GM23338 (cell line): ENCODE results near the gene ACCSL. TPM values are rescaled to one million over a fixed set of nuclear protein-coding genes. Genes with fewer than 3 reads are reported as not detected.

Experiments used
- ATAC-seq: fragments of 200-7000 bp; cut with Tn5 transposase; 3 replicates; pipeline ENCODE4 v1.9.1; 2020
- DNase-seq: peaks from one replicate; pipeline ENCODE4 v3.0.0-alpha.2; 2015; ENCODE audit warnings: low spot score
- H2AFZ ChIP-seq: fragments of 200-600 bp; sonication (generic); 2 replicates; pipeline ENCODE4 v1.8.0; 2016; ENCODE audit warnings: antibody characterized with exemption, mild to moderate bottlenecking, moderate library complexity
- H3F3A ChIP-seq: fragments of 200-600 bp; sonication (generic); replicated peaks from 2 replicates; pipeline ENCODE4 v1.8.0; 2017; ENCODE audit warnings: antibody characterized with exemption, mixed run types, low read depth
- H3K27ac ChIP-seq: fragments of 200-600 bp; sonication (generic); 2 replicates; pipeline ENCODE4 v1.6.1; 2016; ENCODE audit warnings: low read depth
- H3K27me3 ChIP-seq: fragments of 200-600 bp; sonication (generic); 2 replicates; pipeline ENCODE4 v1.8.0; 2016; ENCODE audit warnings: mild to moderate bottlenecking, mixed run types, moderate library complexity; ENCODE audit not compliant: insufficient read depth
- H3K36me3 ChIP-seq: fragments of 200-600 bp; sonication (generic); 2 replicates; pipeline ENCODE4 v1.8.0; 2016; ENCODE audit warnings: mild to moderate bottlenecking; ENCODE audit not compliant: insufficient read depth
- H3K4me1 ChIP-seq: fragments of 200-600 bp; sonication (generic); 2 replicates; pipeline ENCODE4 v1.8.0; 2016; ENCODE audit warnings: mild to moderate bottlenecking, moderate library complexity; ENCODE audit not compliant: insufficient read depth
- H3K4me2 ChIP-seq: fragments of 200-600 bp; sonication (generic); 2 replicates; pipeline ENCODE4 v1.7.1; 2017; ENCODE audit warnings: mixed run types
- H3K4me3 ChIP-seq: fragments of 200-600 bp; sonication (generic); 2 replicates; pipeline ENCODE4 v1.6.1; 2016; ENCODE audit warnings: mixed run types
- H3K79me2 ChIP-seq: fragments of 200-600 bp; sonication (generic); replicated peaks from 2 replicates; pipeline ENCODE4 v1.8.0; 2017; ENCODE audit warnings: mild to moderate bottlenecking; ENCODE audit not compliant: insufficient read depth
- H3K9me2 ChIP-seq: fragments of 200-600 bp; sonication (generic); 2 replicates; pipeline ENCODE4 v1.8.0; 2017; ENCODE audit not compliant: insufficient read depth
- H4K20me1 ChIP-seq: fragments of 200-600 bp; sonication (generic); replicated peaks from 2 replicates; pipeline ENCODE4 v1.8.0; 2017; ENCODE audit warnings: mild to moderate bottlenecking; ENCODE audit not compliant: insufficient read depth
- H3K27ac Mint-ChIP-seq: 2 replicates; pipeline ENCODE4 v1.8.0; 2020; ENCODE audit warnings: inconsistent platforms, mild to moderate bottlenecking, moderate library complexity, mixed read lengths
- H3K27me3 Mint-ChIP-seq: 3 replicates; pipeline ENCODE4 v1.8.0; 2022; ENCODE audit warnings: low read depth, mild to moderate bottlenecking, moderate library complexity, mixed read lengths, inconsistent platforms; ENCODE audit not compliant: insufficient read depth, poor library complexity
- H3K36me3 Mint-ChIP-seq: 3 replicates; pipeline ENCODE4 v1.8.0; 2021; ENCODE audit warnings: low read depth, mild to moderate bottlenecking, inconsistent platforms, moderate library complexity, mixed read lengths
- H3K4me1 Mint-ChIP-seq: 3 replicates; pipeline ENCODE4 v1.8.0; 2020; ENCODE audit warnings: mild to moderate bottlenecking, inconsistent platforms, mixed read lengths
- H3K4me3 Mint-ChIP-seq: 3 replicates; pipeline ENCODE4 v1.8.0; 2021; ENCODE audit warnings: moderate library complexity, mild to moderate bottlenecking, inconsistent platforms, mixed read lengths
- H3K9me3 Mint-ChIP-seq: 3 replicates; pipeline ENCODE4 v1.8.0; 2020; ENCODE audit warnings: moderate library complexity, mild to moderate bottlenecking, inconsistent platforms, mixed read lengths
- CREB1 ChIP-seq: fragments of 250-450 bp; sonication (Bioruptor Pico); IDR thresholded peaks from 2 replicates; pipeline ENCODE4 v1.5.0; 2020; ENCODE audit warnings: low read depth, mild to moderate bottlenecking, moderate library complexity
- ETS1 ChIP-seq: IDR thresholded peaks from 2 replicates; pipeline ENCODE4 v1.6.1; 2016; ENCODE audit warnings: antibody characterized with exemption
- EZH2 ChIP-seq: fragments of 200-600 bp; sonication (generic); IDR thresholded peaks from one replicate; pipeline ENCODE4 v1.8.0; 2017; ENCODE audit warnings: antibody characterized with exemption, mild to moderate bottlenecking, low read depth; ENCODE audit not compliant: unreplicated experiment
- EZH2phosphoT487 ChIP-seq: fragments of 200-600 bp; sonication (generic); IDR thresholded peaks from one replicate; pipeline ENCODE4 v1.8.1; 2018; ENCODE audit warnings: antibody characterized with exemption; ENCODE audit not compliant: unreplicated experiment
- JUNB ChIP-seq: IDR thresholded peaks from one replicate; pipeline ENCODE4 v1.6.1; 2016; ENCODE audit warnings: antibody characterized with exemption; ENCODE audit not compliant: unreplicated experiment
- NANOG ChIP-seq: IDR thresholded peaks from 2 replicates; pipeline ENCODE4 v1.6.1; 2016; ENCODE audit warnings: antibody characterized with exemption, borderline replicate concordance
- POLR2AphosphoS5 ChIP-seq: IDR thresholded peaks from 2 replicates; pipeline ENCODE4 v1.6.1; 2016; ENCODE audit warnings: antibody characterized with exemption, low read depth
- REST ChIP-seq: IDR thresholded peaks from one replicate; pipeline ENCODE4 v1.6.1; 2018; ENCODE audit warnings: antibody characterized with exemption; ENCODE audit not compliant: unreplicated experiment
- STAT1 ChIP-seq: IDR thresholded peaks from one replicate; pipeline ENCODE4 v1.6.1; 2016; ENCODE audit warnings: antibody characterized with exemption; ENCODE audit not compliant: unreplicated experiment
- ZNF114 ChIP-seq: fragments of 250-450 bp; sonication (Bioruptor Pico); IDR thresholded peaks from 2 replicates; pipeline ENCODE4 v1.5.0; 2020; ENCODE audit warnings: mild to moderate bottlenecking, moderate library complexity
- ZNF331 ChIP-seq: fragments of 250-450 bp; sonication (Bioruptor Pico); IDR thresholded peaks from 2 replicates; pipeline ENCODE4 v1.5.0; 2020; ENCODE audit warnings: low read depth, mild to moderate bottlenecking, moderate library complexity
- polyA plus RNA-seq: library from polyadenylated mRNA; unstranded; fragments of >200 nt; fragmentation: Nextera tagmentation; extraction: Ambion mirVana; gene quantifications from 2 replicates; pipeline ENCODE4 v1.2.1, GENCODE V29; 2016
- total RNA-seq: library from RNA; depleted of rRNA; stranded (reverse); fragments of >200 nt; shearing (Covaris generic); gene quantifications from 2 replicates; pipeline ENCODE4 v1.2.3, GENCODE V29; 2014
- TF ChIP-seq, protein P1 (sequence below): fragments of 250-450 bp; sonication (Bioruptor Pico); IDR thresholded peaks from 2 replicates; pipeline ENCODE4 v1.5.0; 2020; ENCODE audit warnings: mild to moderate bottlenecking, moderate library complexity
- TF ChIP-seq, protein P2 (sequence below), 2 experiments: fragments of 200-600 bp in 1 of 2; sonication (generic) in 1 of 2; conservative IDR thresholded peaks; 2 replicates each; pipeline versions ENCODE4 v1.5.1 to v1.6.1; 2016 to 2017; ENCODE audit warnings: antibody characterized with exemption in 2 of 2, low read depth in 2 of 2, mild to moderate bottlenecking in 2 of 2, moderate library complexity in 1 of 2

ACCSL gene
- total and polyA plus RNA-seq, 2 experiments from 2014 or later = not detected

DNA sequence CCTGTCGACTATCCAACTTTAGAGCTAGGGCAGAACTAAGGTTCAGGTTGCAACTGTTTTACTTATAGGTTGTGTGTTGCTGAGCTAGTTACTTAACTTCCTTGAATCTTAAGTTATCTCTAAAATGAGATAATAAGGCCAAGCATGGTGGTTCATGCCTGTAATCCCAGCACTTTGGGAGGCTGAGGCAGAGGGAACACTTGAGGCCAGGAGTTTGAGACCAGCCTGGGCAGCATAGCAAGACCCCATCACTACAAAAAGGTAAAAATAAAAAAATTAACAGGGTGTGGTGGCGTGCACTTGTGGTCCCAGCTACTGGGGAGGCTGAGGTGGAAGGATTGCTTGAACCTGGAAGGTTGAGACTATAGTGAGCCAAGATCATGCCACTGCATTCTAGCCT is 20.4 kb downstream of the ACCSL start:
- Mint-ChIP-seq H3K27me3 (peaks cover 22% of the 10 kb centered on the region), H3K9me3 (no peaks in the 10 kb centered on the region), H3K36me3 (peaks cover 9% of the 10 kb centered on the region), H3K27ac (no peak overlapping the region), H3K4me3 (no peak overlapping the region), H3K4me1 (peaks cover 27% of the 10 kb centered on the region)
- Histone ChIP-seq H3K4me2 (no peak overlapping the region), H4K20me1 (no peaks in the 10 kb centered on the region), H3K4me3 (no peak overlapping the region), H3K4me1 (peaks cover 16% of the 10 kb centered on the region), H2AFZ (no peak overlapping the region), H3K27ac (no peak overlapping the region), H3K9me2 (peaks cover 4% of the 10 kb centered on the region; the same call in 1 of the 2 replicates), H3K27me3 (peaks cover 8% of the 10 kb centered on the region; the same call in 1 of the 2 replicates), H3F3A (peaks cover 8% of the 10 kb centered on the region; the same call in 1 of the 2 replicates), H3K36me3 (no peaks in the 10 kb centered on the region), H3K79me2 (no peaks in the 10 kb centered on the region)
- no peak for DNase-seq
- ATAC-seq = no peak
- TF ChIP-seq CREB1 (CRISPR knock-in tag) = no peak
- TF ChIP-seq ZNF114 (CRISPR knock-in tag) = no peak
- TF ChIP-seq JUNB = no peak
- no peak for TF ChIP-seq ZNF331 (CRISPR knock-in tag)
- TF ChIP-seq NANOG = no peak
- TF ChIP-seq, protein P1, sequence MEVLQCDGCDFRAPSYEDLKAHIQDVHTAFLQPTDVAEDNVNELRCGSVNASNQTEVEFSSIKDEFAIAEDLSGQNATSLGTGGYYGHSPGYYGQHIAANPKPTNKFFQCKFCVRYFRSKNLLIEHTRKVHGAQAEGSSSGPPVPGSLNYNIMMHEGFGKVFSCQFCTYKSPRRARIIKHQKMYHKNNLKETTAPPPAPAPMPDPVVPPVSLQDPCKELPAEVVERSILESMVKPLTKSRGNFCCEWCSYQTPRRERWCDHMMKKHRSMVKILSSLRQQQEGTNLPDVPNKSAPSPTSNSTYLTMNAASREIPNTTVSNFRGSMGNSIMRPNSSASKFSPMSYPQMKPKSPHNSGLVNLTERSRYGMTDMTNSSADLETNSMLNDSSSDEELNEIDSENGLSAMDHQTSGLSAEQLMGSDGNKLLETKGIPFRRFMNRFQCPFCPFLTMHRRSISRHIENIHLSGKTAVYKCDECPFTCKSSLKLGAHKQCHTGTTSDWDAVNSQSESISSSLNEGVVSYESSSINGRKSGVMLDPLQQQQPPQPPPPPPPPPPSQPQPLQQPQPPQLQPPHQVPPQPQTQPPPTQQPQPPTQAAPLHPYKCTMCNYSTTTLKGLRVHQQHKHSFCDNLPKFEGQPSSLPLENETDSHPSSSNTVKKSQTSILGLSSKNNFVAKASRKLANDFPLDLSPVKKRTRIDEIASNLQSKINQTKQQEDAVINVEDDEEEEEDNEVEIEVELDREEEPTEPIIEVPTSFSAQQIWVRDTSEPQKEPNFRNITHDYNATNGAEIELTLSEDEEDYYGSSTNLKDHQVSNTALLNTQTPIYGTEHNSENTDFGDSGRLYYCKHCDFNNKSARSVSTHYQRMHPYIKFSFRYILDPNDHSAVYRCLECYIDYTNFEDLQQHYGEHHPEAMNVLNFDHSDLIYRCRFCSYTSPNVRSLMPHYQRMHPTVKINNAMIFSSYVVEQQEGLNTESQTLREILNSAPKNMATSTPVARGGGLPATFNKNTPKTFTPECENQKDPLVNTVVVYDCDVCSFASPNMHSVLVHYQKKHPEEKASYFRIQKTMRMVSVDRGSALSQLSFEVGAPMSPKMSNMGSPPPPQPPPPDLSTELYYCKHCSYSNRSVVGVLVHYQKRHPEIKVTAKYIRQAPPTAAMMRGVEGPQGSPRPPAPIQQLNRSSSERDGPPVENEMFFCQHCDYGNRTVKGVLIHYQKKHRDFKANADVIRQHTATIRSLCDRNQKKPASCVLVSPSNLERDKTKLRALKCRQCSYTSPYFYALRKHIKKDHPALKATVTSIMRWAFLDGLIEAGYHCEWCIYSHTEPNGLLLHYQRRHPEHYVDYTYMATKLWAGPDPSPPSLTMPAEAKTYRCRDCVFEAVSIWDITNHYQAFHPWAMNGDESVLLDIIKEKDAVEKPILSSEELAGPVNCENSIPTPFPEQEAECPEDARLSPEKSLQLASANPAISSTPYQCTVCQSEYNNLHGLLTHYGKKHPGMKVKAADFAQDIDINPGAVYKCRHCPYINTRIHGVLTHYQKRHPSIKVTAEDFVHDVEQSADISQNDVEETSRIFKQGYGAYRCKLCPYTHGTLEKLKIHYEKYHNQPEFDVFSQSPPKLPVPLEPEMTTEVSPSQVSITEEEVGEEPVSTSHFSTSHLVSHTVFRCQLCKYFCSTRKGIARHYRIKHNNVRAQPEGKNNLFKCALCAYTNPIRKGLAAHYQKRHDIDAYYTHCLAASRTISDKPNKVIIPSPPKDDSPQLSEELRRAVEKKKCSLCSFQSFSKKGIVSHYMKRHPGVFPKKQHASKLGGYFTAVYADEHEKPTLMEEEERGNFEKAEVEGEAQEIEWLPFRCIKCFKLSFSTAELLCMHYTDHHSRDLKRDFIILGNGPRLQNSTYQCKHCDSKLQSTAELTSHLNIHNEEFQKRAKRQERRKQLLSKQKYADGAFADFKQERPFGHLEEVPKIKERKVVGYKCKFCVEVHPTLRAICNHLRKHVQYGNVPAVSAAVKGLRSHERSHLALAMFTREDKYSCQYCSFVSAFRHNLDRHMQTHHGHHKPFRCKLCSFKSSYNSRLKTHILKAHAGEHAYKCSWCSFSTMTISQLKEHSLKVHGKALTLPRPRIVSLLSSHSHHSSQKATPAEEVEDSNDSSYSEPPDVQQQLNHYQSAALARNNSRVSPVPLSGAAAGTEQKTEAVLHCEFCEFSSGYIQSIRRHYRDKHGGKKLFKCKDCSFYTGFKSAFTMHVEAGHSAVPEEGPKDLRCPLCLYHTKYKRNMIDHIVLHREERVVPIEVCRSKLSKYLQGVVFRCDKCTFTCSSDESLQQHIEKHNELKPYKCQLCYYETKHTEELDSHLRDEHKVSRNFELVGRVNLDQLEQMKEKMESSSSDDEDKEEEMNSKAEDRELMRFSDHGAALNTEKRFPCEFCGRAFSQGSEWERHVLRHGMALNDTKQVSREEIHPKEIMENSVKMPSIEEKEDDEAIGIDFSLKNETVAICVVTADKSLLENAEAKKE (CRISPR knock-in tag) = no peak
- no peak for TF ChIP-seq STAT1
- TF ChIP-seq POLR2AphosphoS5 = no peak
- no peak for TF ChIP-seq REST
- no peak for TF ChIP-seq EZH2
- no peak for TF ChIP-seq EZH2phosphoT487
- TF ChIP-seq, protein P2, sequence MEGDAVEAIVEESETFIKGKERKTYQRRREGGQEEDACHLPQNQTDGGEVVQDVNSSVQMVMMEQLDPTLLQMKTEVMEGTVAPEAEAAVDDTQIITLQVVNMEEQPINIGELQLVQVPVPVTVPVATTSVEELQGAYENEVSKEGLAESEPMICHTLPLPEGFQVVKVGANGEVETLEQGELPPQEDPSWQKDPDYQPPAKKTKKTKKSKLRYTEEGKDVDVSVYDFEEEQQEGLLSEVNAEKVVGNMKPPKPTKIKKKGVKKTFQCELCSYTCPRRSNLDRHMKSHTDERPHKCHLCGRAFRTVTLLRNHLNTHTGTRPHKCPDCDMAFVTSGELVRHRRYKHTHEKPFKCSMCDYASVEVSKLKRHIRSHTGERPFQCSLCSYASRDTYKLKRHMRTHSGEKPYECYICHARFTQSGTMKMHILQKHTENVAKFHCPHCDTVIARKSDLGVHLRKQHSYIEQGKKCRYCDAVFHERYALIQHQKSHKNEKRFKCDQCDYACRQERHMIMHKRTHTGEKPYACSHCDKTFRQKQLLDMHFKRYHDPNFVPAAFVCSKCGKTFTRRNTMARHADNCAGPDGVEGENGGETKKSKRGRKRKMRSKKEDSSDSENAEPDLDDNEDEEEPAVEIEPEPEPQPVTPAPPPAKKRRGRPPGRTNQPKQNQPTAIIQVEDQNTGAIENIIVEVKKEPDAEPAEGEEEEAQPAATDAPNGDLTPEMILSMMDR (conservative IDR thresholded peaks at IDR 0.05; ENCODE audit: low read depth in 2 of 2) = no peak
- TF ChIP-seq ETS1 = no peak
